ENCODE data around the gene LOXHD1.

Gene LOXHD1

GRCh38 chr18:46672062-46672970 is 15.3 kb upstream of the LOXHD1 start:
- DNase-seq = no peak

- no peak for DNase-seq
Observed at GRCh38 chr18:46668694-46669093, 11.7 kb upstream of the LOXHD1 start.

- DNase-seq = no peak
Observed at GRCh38 chr18:46668135-46668534, 11.1 kb upstream of the LOXHD1 start.

GRCh38 chr18:46663539-46663938 is 6.5 kb upstream of the LOXHD1 start:
- DNase-seq = no peak

GRCh38 chr18:46660957-46661749 is 4.1 kb upstream of the LOXHD1 start:
- no peak for DNase-seq

- no peak for DNase-seq
Observed at GRCh38 chr18:46659484-46659883, 2.5 kb upstream of the LOXHD1 start.

- DNase-seq = no peak
Observed at GRCh38 chr18:46656326-46657114, 500 bp downstream of the LOXHD1 start.

GRCh38 chr18:46652372-46652771 is 4.6 kb downstream of the LOXHD1 start:
- DNase-seq = no peak

- DNase-seq = no peak
Observed at GRCh38 chr18:46650681-46651080, 6.3 kb downstream of the LOXHD1 start.

GRCh38 chr18:46649071-46649862 is 7.8 kb downstream of the LOXHD1 start:
- DNase-seq = no peak

GRCh38 chr18:46646468-46646867 is 10.6 kb downstream of the LOXHD1 start:
- no peak for DNase-seq

GRCh38 chr18:46642561-46642960 is 14.5 kb downstream of the LOXHD1 start:
- no peak for DNase-seq

GRCh38 chr18:46641917-46642316 is 15.1 kb downstream of the LOXHD1 start:
- DNase-seq = no peak

- DNase-seq = no peak
Observed at GRCh38 chr18:46639386-46639785, 17.6 kb downstream of the LOXHD1 start.

- DNase-seq = no peak
Observed at GRCh38 chr18:46636040-46636630, 20.9 kb downstream of the LOXHD1 start.

- DNase-seq = no peak
Observed at GRCh38 chr18:46632401-46633071, 24.5 kb downstream of the LOXHD1 start.

- DNase-seq = no peak
Observed at GRCh38 chr18:46630991-46631390, 26.0 kb downstream of the LOXHD1 start.

- DNase-seq = no peak
Observed at GRCh38 chr18:46630160-46630559, 26.9 kb downstream of the LOXHD1 start.

GRCh38 chr18:46629361-46629760 is 27.7 kb downstream of the LOXHD1 start:
- DNase-seq = no peak

GRCh38 chr18:46628206-46628605 is 28.8 kb downstream of the LOXHD1 start:
- DNase-seq = no peak

- no peak for DNase-seq
Observed at GRCh38 chr18:46627136-46627535, 29.9 kb downstream of the LOXHD1 start.
